Loucy (cell line): Measurements from ENCODE around the gene MVB12A.

Source experiments
- H2AFZ ChIP-seq: fragments of 200-600 bp; sonication (generic); 2 replicates; pipeline ENCODE4 v1.6.0; 2016; ENCODE audit warnings: antibody characterized with exemption, mild to moderate bottlenecking, low read length, moderate library complexity
- H3F3A ChIP-seq: fragments of 200-600 bp; 2 replicates; pipeline ENCODE4 v1.6.0; 2016; ENCODE audit warnings: antibody characterized with exemption, low read depth, mild to moderate bottlenecking
- H3K27me3 ChIP-seq: fragments of 200-600 bp; sonication (generic); 2 replicates; pipeline ENCODE4 v1.6.1; 2014; ENCODE audit warnings: low read length, mild to moderate bottlenecking; ENCODE audit not compliant: insufficient read depth, poor library complexity, severe bottlenecking
- H3K36me3 ChIP-seq: fragments of 200-600 bp; sonication (generic); 2 replicates; pipeline ENCODE4 v1.6.1; 2016; ENCODE audit warnings: low read length; ENCODE audit not compliant: insufficient read depth
- H3K4me1 ChIP-seq: fragments of 200-600 bp; sonication (generic); 2 replicates; pipeline ENCODE4 v1.5.1; 2014; ENCODE audit warnings: low read length, mild to moderate bottlenecking; ENCODE audit not compliant: insufficient read depth, poor library complexity, severe bottlenecking
- H3K4me2 ChIP-seq: fragments of 200-600 bp; sonication (generic); 2 replicates; pipeline ENCODE4 v1.6.0; 2014; ENCODE audit warnings: antibody characterized with exemption, low read length, low read depth, mild to moderate bottlenecking; ENCODE audit not compliant: poor library complexity, severe bottlenecking
- H3K4me3 ChIP-seq: fragments of 200-600 bp; sonication (generic); 2 replicates; pipeline ENCODE4 v1.5.1; 2014; ENCODE audit warnings: low read length, mild to moderate bottlenecking, mixed read lengths; ENCODE audit not compliant: poor library complexity, severe bottlenecking
- H3K79me2 ChIP-seq: fragments of 200-600 bp; sonication (generic); 2 replicates; pipeline ENCODE4 v1.6.1; 2014; ENCODE audit warnings: low read length; ENCODE audit not compliant: insufficient read depth
- H3K9ac ChIP-seq: fragments of 200-600 bp; sonication (generic); 2 replicates; pipeline ENCODE4 v1.6.0; 2014; ENCODE audit warnings: mild to moderate bottlenecking, low read depth, low read length, moderate library complexity; ENCODE audit not compliant: poor library complexity, severe bottlenecking
- H3K9me2 ChIP-seq: fragments of 200-600 bp; sonication (generic); replicated peaks from 2 replicates; pipeline ENCODE4 v1.6.1; 2016; ENCODE audit warnings: low read depth, low read length, mixed read lengths
- H3K9me3 ChIP-seq: fragments of 200-600 bp; sonication (generic); 2 replicates; pipeline ENCODE4 v1.6.1; 2014; ENCODE audit warnings: mild to moderate bottlenecking, antibody characterized with exemption, low read length, low read depth; ENCODE audit not compliant: insufficient read depth
- H4K20me1 ChIP-seq: fragments of 200-600 bp; sonication (generic); 2 replicates; pipeline ENCODE4 v1.6.0; 2014; ENCODE audit warnings: antibody characterized with exemption, low read length, mild to moderate bottlenecking; ENCODE audit not compliant: insufficient read depth, poor library complexity, severe bottlenecking
- EZH2phosphoT487 ChIP-seq: fragments of 200-600 bp; IDR thresholded peaks from 2 replicates; pipeline ENCODE4 v1.6.1; 2018; ENCODE audit warnings: antibody characterized with exemption, mild to moderate bottlenecking, moderate library complexity, borderline replicate concordance
- TF ChIP-seq, protein P1 (sequence below): fragments of 200-600 bp; sonication (generic); conservative IDR thresholded peaks from 2 replicates; pipeline ENCODE4 v1.5.1; 2014; ENCODE audit warnings: mild to moderate bottlenecking, antibody characterized with exemption, low read length

The MVB12A gene

DNA sequence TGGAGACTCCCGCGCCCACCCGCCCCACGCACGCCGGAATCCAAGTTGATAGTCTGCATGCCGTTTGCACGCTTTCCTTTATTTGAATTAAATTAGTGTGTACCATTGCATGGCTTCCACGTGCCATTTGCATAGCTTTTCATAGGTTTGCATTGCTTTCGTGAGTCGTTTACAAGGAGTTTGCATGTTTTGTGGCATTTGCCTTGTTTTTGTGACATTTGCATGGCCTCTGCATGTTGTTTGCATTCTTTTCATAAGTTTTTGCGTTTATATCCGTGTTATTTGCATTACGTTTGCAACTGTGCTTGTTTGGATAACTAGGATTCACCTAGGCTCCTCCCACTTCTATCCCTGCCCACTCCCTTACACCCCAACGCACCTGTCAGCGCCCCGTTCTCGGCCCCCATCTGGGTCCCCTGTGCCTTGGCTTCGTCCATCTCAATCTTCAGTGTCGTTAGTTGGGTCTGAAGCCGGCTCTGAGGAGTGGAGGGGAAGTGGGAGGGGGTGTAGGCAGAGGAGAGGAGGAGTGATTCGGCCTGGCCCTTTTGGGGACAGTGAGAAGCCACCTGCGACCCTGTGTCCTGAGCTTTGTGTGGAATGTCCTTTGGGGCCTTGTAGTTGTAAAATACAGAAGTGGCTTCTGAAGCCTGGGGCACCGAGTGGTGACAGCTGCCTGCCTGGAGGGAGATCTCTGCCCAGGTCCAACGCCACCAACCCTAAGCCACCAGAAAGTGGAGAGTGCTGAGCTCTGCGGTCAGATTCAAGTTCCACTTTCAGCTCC is 28.3 kb upstream of the MVB12A start:
- H4K20me1 ChIP-seq = no peaks in the 10 kb centered on the region
- no peaks in the 10 kb centered on the region for H3K36me3 ChIP-seq
- H3K4me1 ChIP-seq = peaks cover 11% of the 10 kb centered on the region
- H3K79me2 ChIP-seq = no peaks in the 10 kb centered on the region
- H3K9me2 ChIP-seq = no peaks in the 10 kb centered on the region
- H3K27me3 ChIP-seq = no peaks in the 10 kb centered on the region
- H3K9ac ChIP-seq = peak overlapping the region; percentile 68
- H3K4me2 ChIP-seq = peak overlapping the region; percentile 95
- H3K4me3 ChIP-seq = peak overlapping the region; percentile 71
- TF ChIP-seq EZH2phosphoT487 = no peak
- TF ChIP-seq, protein P1, sequence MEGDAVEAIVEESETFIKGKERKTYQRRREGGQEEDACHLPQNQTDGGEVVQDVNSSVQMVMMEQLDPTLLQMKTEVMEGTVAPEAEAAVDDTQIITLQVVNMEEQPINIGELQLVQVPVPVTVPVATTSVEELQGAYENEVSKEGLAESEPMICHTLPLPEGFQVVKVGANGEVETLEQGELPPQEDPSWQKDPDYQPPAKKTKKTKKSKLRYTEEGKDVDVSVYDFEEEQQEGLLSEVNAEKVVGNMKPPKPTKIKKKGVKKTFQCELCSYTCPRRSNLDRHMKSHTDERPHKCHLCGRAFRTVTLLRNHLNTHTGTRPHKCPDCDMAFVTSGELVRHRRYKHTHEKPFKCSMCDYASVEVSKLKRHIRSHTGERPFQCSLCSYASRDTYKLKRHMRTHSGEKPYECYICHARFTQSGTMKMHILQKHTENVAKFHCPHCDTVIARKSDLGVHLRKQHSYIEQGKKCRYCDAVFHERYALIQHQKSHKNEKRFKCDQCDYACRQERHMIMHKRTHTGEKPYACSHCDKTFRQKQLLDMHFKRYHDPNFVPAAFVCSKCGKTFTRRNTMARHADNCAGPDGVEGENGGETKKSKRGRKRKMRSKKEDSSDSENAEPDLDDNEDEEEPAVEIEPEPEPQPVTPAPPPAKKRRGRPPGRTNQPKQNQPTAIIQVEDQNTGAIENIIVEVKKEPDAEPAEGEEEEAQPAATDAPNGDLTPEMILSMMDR = no peak; the same call in 1 of the 2 replicates
- H3K9me3 ChIP-seq = no peaks in the 10 kb centered on the region
- H2AFZ ChIP-seq = peak overlapping the region; percentile 90
- no peaks in the 10 kb centered on the region for H3F3A ChIP-seq

DNA sequence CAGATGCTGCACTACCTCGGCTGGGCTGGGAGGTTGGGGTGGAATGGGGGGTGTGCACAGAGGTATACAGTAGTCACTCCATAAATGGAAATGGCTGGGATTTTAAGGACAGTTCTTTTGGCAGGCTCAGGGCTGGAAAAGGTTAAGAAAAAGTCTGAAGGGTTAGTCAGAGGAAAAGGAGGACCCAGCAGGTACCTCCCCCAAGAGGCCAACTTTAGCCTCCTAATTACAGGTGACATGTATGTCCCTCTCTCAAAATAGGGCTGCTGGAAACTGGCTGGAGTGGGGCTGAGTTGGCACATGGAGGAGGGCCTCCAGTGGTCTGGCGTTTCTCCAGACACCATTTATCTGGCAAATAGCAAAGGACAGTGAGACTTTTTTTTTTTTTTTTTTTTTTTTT is 26.8 kb upstream of the MVB12A start:
- no peaks in the 10 kb centered on the region for H3F3A ChIP-seq
- no peaks in the 10 kb centered on the region for H3K9me2 ChIP-seq
- H3K9ac ChIP-seq = no peak overlapping the region
- no peaks in the 10 kb centered on the region for H3K27me3 ChIP-seq
- H4K20me1 ChIP-seq = no peaks in the 10 kb centered on the region
- H3K4me2 ChIP-seq = no peak overlapping the region
- H3K4me1 ChIP-seq = peaks cover 11% of the 10 kb centered on the region
- no peak overlapping the region for H2AFZ ChIP-seq
- H3K79me2 ChIP-seq = no peaks in the 10 kb centered on the region
- no peak overlapping the region for H3K4me3 ChIP-seq
- H3K36me3 ChIP-seq = no peaks in the 10 kb centered on the region
- H3K9me3 ChIP-seq = no peaks in the 10 kb centered on the region
- no peak for TF ChIP-seq EZH2phosphoT487
- TF ChIP-seq, protein P1 = no peak

DNA sequence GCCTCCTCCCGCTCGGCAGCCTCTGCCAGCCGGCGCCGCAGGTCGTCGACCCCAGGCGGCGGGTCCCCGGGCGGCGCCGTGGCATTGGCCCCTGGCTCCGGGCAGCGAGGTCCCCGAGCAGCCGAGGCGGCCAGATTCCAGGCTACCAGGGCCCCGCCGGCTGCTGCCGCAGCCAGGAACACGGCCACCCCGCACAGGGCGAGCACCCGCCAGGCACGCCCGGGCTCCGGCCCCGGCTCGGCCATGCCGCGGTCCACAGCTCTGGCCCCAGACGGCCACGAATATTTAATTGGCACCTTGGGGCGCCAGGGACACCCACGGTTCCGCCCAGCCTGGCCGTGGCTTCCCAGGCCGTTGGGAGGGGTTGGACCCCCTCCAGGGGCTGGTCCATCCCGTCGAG is 25.9 kb upstream of the MVB12A start, which contains the start of gene CCDC194:
TSS of gene CCDC194 (minus strand) at position 283 of the 400 bp plus-strand sequence. CDS start at position 245, 38 bp downstream.
- no peaks in the 10 kb centered on the region for H3K9me3 ChIP-seq
- H3K9ac ChIP-seq = no peak within 1 kb of the TSS
- peak within 1 kb of the TSS; percentile 62 for H3K4me2 ChIP-seq
- H3K36me3 ChIP-seq = no peaks in the 10 kb centered on the region
- H3K4me1 ChIP-seq = peaks cover 11% of the 10 kb centered on the region
- H3K9me2 ChIP-seq = no peaks in the 10 kb centered on the region
- TF ChIP-seq EZH2phosphoT487 = no peak
- TF ChIP-seq, protein P1 = no peak
- no peaks in the 10 kb centered on the region for H3K79me2 ChIP-seq
- no peaks in the 10 kb centered on the region for H3K27me3 ChIP-seq
- H2AFZ ChIP-seq = 0 out of 2 replicates have a peak within 1 kb of the TSS, but pooled peaks have one; percentile 47
- H4K20me1 ChIP-seq = no peaks in the 10 kb centered on the region
- no peaks in the 10 kb centered on the region for H3F3A ChIP-seq
- H3K4me3 ChIP-seq = peak within 1 kb of the TSS; percentile 52
